ENCODE measurements around the gene PPP1R13B.

PPP1R13B gene

DNA sequence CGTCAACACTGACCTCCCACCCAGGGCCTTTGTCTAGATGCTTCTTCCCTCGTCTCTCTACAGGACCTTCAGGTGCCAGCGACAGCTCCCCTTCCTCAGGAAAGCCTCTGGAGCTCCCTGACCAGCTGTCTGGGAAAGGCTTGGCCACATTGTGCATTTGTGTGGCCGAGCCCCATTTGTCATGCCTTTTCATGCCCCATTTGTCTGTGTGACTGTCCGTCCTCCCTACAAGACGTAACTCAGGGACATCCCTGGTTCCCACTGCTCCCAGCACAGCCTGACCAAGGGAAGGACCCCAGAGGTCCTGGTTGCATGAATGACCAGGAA, 107.9 kb downstream of the PPP1R13B start:
- FAIRE-seq = no peak

DNA sequence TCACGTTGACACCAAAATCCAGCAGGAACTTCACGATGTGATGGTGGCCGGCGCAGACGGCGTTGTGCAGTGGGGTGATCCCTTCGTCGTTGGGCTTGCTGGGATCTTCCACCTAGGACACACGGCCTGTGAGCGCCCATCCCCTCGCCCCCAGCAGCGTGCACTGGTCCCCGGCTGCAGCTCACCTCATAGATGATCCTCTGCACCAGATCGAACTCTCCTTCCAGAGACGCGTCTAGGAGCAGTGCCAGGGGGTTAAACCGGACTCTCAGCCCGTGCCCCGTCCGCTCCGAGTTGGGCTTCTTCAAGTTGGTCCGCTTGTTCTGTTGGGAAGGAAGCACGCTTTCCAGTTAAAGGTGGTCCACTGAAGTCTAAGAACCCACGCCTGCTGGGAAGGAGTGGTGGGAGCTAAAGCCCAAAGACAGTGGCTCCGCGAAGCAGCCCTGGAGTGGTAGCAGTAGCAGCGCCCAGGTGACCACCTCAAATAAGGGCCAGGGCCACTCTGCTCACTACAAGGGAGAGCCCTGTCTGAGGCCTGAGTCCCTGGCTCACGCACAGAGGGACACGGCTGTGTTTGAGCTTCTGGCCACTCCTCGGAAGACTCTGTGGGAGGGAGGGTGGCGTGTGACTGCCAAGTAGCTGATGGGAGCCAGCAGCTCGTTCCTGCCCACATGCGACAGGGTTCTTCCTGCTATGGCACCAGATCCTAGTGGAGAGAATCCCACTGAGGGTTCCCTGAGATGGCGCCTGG, 108.5 kb downstream of the PPP1R13B start:
- FAIRE-seq = no peak

DNA sequence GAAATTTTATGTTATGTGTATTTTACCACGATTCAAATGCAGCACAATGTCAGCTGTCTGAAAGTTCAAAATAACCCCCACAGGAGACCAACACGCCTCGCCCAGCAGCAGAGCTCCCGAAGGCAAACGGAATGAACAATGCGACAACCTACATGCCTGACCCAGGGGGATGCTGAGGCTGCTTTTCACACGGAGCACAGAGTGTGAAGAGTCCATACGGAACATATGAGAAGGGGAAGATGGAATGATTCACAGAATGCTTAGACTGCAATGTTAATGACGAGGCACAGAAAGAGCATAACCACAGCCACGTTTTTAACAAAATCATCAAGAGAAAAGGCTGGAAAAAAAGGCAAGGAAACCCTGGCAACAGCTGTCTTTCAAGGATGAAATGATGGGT, 109.2 kb downstream of the PPP1R13B start:
- FAIRE-seq = no peak

DNA sequence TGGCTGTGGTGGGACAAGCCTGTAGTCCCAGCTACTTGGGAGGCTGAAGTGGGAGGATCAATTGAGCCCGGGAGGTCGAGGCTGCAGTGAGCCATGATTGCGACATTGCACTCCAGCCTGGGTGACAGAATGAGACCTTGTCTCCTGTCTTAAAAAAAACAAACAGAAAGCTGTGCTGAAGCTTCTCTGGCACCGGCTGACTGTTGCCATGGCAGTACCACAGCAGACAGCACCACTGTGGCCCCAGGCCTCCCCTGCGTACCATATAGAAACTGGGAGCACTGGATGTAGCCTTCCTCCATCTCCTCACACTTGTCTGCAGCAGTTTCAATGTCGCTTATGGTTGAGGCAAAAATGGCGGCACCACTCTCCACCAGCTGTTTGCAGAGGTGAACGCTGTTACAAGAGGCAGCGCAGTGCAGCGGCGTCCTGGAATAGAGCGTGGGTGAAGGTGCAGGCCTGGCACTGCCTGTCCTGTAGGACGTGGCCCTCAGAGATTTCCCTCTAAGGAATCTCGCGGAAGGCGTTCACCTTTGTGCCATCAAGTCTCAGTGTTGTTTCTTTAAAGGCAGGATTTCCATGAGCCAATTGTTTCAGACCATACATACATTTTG, 109.8 kb downstream of the PPP1R13B start:
- no peak for FAIRE-seq

DNA sequence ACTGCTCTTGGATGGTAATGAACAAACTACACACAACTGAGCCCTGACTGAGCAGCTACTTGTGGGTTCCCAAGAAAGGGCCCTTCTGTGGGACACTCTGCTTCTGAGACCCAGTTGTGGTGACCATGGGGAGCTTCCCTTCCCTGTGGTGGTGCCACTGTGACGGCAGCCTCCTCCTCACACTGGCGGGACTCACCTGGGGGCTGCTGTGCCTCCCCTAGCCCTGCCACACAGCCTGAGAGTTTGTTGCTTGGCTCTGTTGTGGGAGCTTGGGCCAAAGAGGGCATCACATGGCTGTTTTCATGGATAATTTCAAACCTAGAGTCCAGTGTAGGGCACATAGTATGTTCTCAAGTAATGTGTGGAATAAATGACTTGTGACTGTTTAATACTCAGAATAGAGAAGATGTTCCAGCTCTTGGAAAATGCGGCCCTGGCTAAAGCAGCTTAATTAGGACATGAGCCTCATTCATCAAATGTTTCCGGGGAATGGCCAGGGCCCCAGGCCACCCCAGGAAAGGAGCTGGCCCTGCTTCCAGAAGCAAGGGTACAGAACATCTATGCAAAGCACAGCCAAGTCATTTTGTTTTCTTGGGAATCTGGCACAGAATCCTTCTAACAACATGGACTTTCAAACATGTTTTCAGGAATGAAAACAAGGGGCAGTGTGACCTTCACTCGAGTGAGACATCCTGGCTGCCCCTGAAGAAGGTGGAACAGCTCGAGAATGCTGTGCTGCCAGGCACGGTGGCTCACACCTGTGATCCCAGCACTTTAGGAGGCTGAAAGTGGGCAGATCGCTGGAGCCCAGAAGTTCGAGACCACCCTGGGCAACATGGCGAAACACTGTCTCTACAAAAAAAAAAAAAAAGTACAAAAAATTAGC, 110.6 kb downstream of the PPP1R13B start:
- FAIRE-seq = no peak

DNA sequence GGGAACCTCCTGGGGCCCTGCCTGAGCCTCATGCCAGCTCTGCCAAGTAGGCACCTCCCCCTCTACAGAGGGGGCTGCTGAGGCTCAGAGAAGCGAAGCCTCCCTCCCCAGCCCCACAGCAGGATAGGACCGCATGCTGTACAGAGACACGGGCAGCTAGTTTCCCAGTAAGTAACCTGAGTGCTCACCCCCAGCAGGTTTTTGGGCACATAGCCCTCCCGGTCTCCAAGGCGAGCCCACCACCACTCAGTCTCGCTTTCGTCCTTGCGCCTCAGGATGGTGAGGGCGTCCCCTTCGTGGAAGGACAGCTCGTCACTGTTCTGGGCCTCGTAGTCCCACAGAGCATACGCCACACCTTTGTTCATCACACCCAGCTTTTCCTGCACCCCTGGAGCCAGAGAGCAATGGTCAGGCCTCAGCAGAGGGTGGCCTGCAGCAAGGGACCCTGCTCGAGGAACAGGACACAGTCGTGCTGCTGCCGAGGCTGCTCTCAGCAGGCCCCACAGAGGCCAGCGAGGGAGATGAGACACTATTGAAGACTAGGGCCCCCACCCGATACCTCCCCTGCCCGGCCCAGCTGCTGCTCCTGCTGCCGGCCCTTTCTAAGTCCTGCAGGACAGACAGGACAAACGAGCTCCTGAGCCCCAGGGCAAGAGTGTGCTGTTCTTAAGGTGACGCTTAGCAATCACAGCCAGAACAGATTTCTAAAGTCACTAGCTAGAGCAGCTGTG, 111.4 kb downstream of the PPP1R13B start:
- FAIRE-seq = no peak

DNA sequence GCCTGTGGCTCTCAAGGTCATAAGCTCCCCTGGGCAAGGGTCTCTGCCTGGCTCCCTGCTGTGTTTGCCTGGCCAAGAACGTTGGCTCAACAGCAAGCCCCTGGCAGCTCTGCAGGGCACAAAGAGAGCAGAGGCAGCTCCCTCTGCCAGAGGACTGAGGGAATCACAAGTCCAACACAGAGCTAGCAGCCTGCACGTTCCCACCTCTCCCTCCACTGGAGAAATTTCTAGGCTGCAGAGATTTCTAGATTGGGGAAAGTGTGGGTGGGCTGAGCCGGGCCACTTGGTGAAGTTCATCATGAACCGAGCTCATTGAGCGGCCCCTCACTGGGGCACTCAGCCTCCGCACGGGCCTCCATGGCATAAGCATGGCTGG, 111.9 kb downstream of the PPP1R13B start:
- FAIRE-seq = no peak

DNA sequence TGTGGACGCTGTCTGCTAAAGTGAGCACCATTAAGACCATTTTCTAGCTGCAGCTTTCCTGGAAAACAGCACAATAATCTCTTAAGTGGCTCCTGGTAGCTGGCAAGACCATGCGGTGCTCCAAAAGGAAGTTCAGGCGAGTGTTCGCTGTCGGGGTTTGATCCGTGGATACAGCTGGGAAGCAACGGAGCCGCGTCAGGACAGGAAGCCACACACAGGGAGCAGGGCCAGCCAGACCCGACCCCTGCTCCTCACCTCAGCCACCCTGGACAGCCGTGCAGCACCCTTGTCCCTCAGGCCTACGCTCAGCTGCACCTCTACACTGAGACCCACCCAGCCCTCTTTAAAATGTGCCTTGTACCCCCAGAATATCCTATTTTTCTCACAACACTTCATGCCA, 112.4 kb downstream of the PPP1R13B start:
- FAIRE-seq = no peak

DNA sequence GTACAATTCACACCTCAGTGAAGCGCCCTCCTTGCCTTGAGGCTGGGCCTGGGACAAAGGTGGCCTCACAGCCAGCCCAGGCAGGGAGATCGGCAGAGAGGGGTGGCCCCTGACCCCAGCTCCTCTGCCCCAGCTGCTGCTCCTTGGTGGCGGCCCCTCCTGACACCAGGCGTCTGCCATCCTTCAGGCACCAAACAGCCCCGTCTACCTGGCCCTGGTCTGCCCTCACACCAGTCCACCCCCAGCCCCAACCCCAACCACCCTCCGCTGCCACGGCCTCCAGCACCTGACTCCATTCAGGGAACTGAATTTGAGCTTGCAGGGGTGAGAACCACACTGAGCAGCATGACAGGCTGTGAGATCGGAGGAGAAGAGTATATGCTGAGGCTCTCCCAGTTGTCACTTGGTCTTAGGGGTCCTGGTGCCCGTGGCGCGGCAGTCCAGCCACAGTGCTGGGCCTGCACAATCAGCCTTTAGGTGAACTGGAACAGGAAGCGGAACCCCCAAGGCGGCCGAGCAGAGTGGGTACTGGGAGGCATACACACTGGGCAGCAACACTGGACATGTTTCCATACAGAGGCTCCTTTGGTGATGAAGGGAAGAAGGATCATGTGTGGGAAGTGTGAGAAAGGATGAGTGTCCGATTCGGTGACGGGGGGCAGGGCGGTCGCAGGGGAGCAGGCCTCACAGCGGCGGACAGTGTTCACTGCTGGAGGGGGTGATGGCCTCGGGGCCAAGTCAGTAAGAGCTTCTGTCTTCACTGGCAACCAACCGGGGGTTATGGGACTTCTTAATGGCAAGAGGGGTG, 113.1 kb downstream of the PPP1R13B start:
- FAIRE-seq = no peak

DNA sequence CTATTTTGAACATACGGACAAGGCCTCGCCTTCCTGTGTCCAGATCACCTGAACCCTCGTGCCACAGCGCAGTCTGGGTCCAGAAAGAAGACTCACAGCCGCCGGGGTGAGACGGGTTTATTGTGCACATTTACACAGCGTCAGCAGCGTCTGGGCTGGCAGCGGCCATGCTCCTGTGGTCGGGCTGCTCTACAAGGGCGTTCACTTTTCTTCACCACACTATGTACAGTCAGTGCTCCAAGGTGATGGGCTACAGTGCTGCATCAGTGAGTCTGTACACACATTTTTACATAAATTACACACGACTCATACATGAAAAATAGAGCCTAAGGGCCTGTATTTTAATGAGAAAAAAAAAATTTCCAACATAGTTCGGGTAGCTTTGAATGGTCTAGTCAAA, 113.7 kb downstream of the PPP1R13B start:
- no peak for FAIRE-seq

DNA sequence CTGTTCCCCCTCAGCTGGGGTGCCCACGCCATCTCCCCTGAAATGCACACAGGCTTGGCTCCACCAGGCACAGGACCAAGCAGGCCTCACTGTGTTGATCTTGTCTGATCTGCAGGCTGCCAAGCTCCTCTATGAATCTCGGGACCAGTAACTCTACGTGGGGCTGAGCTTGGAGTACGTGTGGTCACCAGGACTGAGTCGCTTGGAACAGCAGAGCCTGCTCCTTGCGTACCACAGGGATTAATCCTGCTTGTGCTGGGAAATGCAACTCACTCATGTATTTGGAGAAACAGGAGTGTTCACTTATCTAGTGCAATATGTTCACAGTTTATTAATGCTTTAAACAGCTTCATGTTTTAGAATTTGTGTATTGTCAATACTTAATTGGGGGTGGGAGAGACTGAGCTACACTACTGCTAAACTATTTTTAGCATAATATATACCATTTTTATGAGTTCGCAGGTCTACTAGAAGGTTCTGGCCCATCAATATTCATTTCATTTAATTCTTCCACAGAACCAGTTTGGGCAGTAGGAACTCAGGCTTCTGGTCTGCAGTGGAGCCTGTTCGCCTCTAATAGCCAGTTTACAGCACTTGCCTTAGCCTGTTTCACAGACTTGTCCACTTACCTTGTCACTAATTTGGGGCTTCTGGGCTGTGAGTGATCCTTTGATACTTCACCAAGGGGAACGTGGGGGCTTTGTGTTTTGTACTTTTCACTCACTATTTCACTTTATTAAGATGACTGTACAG, 114.3 kb downstream of the PPP1R13B start:
- no peak for FAIRE-seq

DNA sequence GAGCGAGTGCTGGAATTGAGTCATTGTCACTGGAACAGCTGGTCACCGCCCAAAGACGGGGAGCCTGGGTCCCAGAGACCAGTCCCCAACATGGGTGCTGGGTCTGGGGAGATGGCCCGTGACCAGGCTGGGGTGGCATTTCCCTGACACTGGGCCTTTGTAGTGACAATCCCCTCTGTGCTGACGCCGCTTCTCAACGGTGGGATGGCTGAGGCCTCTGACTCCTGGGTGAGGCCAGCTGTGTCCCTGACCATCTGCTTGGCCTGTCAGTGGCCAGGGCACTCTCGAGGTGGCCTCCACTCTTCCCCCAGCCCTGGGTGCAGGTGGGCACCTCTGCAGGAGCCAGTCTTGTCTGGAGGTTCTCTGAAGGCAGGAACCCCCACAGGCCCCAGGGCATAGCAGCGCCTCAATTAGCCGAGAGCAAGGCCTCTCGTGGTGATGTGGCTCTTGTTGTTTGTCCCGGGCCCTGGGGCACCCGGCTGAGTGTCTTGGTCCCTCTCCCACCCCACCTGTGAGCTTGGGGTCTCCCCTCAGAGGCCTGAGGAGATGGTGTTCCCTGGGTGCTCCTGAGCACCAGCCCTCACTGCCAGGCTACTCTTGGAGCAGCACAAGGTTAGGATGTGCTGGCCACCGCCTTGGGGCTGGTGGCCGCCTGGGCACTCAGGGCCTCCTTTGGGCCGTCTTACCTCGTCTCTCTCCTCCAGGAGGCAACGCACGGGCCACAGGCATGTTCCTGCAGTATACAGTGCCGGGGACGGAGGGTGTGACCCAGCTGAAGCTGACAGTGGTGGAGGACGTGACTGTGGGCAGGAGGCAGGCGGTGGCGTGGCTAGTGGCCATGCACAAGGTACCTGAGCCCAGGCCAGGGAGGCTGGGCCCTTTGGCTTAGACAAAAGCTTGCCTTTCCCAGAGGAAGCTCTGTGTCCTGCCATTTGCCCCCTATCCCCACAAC, 115.2 kb downstream of the PPP1R13B start:
- FAIRE-seq = no peak

DNA sequence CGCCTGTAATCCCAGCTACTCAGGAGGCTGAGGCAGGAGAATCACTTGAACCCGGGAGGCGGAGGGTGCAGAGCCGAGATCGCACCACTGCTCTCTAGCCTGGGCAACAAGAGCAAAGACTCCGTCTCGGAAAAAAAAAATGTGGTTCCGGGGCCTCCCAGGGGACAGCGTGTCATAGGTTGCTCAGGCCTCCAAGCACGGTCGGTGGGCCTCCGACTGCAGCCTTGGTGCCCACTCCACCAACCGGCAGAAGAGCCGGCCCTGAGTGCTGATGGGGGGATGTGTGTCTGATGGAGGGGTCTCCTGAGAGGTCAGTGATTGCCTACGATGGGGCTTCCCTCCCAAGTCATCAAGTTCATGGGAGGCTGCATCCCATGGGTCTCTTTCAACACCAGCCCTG, 115.9 kb downstream of the PPP1R13B start:
- FAIRE-seq = no peak

DNA sequence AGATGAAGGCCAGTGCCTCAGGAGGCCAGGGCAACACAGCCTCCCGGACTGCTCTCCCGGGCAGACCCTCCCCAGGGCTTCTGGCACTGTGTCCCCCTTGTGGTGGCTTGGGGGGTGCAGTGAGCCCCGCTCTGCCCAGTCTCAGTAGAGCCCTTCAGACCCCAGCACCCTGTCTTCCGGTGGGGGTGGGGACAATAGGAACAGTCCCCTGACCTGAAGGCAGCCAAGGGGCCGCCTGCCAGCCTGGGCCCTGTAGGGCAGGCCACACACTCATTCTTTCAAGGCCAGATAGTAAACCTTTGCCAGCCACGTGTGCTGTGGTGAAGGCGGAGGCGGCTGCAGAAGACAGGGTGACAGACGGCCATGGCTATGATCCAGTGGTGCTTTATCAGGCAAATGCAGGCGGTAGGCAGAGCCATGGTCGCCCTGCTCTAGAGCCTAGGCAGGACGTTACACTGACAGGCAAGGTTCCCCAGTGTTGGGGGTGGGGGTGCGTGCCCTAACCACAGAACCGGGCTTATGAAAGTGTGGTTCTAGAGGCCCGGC, 116.8 kb downstream of the PPP1R13B start:
- no peak for FAIRE-seq

DNA sequence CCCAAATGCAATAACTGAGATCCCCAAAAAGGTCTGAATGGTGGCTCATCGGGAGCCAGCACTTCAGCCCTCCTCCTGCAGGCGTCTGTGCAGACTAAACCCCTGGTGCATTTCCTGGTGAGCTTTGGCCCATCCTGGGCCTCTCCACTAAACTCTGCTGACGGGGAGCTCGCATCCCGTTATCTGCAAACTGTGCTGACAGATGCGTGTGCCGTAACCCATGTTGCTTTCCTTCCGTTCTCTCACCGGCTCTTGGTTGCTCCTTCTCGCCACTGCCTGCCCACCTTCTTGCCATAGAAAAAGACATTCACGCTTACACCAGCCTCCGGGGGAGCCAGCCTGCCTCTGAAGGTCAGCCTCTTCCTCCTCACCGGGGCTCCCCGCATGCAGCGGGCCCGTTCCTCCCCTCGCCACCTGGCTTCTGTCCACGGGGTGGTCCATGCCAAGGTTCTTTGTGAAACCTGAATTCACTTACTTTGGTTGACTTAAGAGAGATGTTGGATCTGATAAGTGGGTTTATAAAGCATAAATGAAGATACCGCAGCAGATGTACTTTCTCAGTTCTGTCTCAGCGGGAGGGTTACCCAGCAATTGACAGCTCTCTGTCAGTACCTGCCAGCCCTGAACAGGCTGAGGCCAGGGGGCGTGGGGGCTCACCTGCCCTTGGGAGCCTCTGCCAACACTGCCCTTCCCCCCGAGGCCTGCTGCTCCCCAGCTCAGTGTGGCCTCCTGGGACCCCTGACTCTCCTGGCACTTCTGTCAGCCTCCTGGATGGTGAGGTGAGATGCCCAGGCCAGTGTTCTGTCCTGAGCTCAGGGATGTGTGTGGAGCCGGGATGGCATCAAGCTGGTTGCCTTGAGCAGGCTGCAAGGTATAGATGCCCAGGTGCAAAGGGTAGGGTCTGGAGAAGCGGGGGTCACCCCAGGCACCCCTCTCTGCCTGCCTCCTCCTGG, 117.6 kb downstream of the PPP1R13B start:
- FAIRE-seq = no peak

DNA sequence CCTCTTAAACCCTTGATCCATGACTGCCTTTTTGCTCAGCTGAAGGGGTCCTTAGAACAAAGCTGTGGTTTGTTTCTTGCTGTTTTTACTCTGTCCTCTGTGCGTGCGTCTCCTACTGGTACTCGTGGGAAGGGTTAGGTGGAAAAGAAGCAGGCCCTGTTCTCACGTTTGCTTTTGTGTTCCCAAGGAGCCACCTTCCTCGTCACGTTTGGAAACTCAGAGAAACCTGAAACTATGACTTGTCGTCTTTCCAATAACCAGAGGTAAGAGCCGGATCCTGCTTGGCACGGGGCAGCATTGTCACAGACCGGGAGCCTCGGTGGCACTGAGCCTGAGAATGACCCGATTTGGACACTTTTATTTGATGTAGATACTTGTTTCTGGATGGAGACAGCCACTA, 118.7 kb downstream of the PPP1R13B start:
- no peak for FAIRE-seq

DNA sequence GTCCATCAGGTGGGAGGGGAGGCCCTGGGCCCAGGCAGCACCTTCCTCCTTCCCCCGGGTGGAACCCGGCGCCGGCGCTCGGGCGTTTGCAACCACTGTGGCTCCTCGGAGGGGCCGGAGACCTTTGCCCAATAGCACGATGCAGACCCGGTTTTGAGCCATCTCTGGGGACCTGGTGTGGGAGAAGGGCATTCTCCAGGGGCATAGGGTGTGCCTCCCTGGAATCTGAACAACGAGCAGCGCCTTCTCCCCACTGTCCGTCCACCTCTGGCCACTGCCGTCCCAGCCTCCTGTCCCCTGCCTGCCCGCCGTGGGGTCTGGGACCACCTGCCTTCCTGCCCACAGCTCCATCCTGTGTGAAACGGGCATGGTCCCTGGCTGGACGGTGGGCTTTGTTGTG, 119.2 kb downstream of the PPP1R13B start:
- FAIRE-seq = no peak

DNA sequence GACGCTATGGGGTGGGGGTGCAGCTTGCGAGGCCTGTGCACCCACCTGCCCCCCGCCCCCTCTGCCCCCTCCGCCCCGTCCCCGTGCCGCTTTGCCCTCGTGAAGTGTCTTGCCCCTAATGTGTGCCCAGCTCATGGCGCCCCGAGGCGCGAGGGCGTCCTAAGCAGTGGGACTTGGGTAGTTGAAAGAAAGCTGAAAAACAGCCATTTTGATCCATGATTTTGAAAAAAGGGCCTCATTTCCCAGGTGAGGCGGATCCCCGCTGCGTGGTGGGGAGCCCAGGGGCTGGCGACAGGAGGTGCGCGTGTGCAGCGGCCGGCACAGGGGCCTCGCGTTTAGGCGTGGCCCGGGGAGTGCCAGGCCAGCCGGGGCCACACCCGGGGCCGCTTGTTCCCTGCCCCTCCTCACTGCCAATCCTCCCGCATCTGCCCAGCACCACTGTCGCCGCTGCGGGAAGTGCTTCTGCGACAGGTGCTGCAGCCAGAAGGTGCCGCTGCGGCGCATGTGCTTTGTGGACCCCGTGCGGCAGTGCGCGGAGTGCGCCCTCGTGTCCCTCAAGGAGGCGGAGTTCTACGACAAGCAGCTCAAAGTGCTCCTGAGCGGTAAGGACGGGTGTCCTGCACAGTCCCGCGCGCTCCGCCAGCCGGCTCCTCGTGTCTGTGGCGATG, 119.9 kb downstream of the PPP1R13B start:
- no peak for FAIRE-seq

Measured in islet of Langerhans (tissue), 1 donor.